Stimulated activated CD4-positive, alpha-beta T cell treated with anti-CD3 and anti-CD28 coated beads, Interleukin-12 subunit alpha, Interleukin-12 subunit beta, amount 100 ng/mL, for 48 hours (primary cell): ENCODE results near the gene RBM39.

Experiments
- DNase-seq, 3 donors: peaks; one replicate each; pipeline ENCODE4 v3.0.0-alpha.2; 2020; ENCODE audit warnings: low read depth in 2 of 3, low spot score in 1 of 3

The RBM39 gene

DNA sequence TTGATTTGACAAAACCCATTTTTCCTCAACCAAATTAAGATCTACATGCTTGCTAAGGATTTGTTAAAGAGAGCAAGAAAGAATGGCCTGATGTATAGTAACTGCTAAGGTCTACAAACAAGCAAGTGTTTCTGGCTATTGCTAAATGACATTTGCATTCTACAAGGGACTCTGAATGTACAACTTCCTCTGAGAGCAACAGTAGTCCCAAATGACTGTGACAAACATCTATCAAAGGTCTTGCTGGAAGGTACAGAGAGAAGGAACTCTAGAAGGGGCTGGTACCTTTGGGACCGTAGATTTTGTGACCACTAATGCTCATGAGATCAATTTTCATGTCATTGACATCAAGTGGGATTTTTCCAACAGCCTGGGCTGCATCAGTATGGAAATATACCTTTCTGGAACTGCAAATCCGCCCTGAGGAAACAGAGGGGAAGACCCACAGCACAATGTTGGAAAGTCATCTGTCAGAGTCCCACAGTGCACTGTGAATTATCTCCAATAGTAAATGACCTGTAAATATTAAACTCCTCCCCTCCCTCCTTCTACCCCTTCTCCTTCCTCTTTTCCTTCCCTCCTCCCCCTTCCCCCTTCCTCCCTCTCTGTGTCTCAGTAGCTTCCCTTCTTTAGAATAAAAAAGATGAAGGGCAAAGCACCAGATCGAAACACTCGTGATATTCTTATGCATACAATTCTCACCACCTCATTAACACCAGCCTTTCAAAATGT lies 61.4 kb downstream of the RBM39 start:
- DNase-seq = no peak

DNA sequence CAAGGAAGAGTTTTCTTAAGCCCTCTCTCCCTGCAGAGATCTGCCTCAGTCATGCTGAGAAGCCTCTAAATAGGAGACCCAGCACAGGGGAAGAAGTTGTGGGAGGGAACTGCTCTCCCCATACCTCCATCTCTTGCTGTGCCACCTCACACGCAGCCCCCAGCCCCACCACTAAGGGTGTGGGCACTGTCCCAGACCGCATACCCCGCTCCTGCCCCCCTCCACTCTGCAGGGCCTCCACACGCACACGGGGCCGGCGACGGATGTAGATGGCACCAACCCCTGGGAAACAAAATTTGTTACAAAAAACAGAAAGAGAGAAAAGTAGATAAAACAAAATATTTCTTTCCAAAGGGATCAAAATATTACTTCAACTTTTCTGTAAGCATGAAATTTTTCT lies 67.1 kb downstream of the RBM39 start:
- DNase-seq = no peak

DNA sequence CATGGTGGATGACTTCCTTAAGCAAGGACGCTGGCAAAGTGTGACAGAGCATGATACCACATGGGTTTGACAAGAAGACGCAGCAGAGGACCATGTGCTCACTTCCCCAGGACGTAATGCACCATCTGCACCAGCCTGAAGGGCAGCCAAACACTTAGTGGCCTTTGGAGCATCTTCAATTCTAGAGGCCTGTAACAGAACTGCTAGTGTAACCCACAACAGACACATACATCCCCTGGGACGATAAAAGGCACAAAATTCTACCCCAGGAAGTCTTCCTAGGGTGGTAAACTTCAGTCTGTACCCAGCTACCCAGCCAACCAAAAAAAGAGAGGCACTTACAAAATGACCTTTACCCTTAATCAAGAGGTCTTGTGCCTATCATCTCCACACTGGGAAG lies 68.2 kb downstream of the RBM39 start:
- no peak for DNase-seq

DNA sequence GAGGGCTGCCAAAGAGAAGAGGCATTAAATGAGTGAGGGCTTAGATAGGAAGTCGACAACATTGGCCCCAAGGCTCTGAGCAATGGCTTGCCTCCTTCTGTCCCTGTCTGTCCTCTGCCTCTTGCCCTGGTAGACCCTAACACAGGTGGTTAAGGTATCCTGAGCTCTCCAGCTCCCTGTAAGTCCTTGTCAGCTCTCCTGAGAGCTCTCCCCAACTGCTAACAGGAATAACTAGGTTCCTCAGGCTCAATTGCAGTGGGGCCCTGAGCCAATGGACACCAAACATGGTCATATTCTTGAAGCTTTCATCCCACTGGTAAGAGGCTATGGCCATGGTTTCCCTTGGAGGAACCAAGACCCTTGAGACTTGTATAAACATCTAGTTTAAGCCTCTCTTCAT lies 72.4 kb downstream of the RBM39 start:
- DNase-seq = no peak

DNA sequence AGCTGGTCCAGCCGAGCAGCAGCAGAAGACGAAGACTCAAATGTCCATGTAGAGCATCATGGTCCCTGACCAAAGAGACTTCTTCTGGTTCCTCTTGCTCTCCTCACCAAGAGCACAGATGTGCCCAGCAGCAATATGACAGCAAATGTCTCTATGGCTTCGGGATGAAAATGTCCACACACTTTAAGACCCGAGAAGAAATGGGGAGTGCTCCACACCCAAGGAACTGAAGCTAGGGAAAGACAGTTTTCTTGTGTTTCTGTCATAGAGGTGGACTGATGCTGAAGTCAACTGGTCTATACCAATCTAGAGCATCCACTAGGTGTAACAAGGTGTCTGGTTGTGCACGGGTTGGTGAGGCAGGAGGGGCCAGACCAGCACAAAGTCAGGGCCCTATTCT lies 72.8 kb downstream of the RBM39 start:
- DNase-seq = no peak

DNA sequence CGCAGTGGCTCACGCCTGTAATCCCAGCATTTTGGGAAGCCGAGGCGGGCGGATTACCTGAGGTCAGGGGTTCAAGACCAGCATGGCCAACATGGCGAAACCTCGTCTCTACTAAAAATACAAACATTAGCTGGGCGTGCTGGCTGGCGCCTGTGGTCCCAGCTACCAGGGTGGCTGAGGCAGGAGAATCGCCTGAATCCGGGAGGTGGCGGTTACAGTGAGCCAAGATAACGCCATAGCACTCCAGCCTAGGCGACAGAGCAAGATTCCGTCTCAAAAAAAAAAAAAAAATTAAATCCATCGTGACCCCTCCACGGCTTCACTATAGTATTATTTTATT lies 76.1 kb downstream of the RBM39 start:
- no peak for DNase-seq

DNA sequence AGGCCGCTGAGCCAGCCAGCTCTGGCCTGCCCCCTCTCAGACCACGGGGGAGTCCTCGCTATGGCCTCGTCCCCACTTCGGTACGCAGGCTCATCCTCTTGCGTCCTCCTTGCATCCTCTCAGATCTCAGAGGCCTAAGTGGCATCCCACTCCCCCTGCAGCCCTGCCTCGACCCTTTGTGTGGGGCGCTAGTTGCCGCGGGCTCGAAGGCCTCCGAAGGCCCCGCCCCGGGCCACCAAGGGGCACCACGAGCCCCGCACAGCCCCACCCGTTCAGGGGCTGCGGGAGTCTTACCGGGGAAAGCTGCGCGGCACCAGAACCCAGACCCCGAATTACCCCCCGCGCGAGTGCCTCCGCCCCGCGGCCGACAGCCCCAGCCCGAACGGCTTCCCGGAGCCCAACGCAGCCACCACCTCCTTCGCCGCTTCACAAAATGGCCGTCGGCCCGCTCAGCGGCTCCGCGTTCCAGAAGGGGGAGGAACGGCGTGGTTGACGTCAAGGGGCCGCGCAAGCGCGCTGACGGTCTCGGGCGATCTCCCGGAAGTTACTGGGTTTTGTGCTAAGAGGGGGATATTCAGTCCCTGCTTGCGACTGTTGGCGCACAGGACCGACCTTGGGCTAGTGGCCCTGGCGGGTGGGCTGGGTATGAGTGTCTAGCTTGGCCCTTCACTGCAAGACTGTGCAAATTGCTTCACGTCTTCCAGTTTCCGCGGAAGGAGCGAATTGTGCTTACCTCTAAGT lies 77.4 kb downstream of the RBM39 start, which contains the start of the genes CPNE1 and RBM12:
Gene CPNE1, minus strand, starts transcription at position 435 of the 741 bp plus-strand sequence. CDS start 31,977 bp downstream, outside the sequence.
Gene RBM12, minus strand, starts transcription at position 435 of the 741 bp plus-strand sequence. CDS start 9,578 bp downstream, outside the sequence.
- peak; percentile 88 to 90 (median 90) for DNase-seq

DNA sequence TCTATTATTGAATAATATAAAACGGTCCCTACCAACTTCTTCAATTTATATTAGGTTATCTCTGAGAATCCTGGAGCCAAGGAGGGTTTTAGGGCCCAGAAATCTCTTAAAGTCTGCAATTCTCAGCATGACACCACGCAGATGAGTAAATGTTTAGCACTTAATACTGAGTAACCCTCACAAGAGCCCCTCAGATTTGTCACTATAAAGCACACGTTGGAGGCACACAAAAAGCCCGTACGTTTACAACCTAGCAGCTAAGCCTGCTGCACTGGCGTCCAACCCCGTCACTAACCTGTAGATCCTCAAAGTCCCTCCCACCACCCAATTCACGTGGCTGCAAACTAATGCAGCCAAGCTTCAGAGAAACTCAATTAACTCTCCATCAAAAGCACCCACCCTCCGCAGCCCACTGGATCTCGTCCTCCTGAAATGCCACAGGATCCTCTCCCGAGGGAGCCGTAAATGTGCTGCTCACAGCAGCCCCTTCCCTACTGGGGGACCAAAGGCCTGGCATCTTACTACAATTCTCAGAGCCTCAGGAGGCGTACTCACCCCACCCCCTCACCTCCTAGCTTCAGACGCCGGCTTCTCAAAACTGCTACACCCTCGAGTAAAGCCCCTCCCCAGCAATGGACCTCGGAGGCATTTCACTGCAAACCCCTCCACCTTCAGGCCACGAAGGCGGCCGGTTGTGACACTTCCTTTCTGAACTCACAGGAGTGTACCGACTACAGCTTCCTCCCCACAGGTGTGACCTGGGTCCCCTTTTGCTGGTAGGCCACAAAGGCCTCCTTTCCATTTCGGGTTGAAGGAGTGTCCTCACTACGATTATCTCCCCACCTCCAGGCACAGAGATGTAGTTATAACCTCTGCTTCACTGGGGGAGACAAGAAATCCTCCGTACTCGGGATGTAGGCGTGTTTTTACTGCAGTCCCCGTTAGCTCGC lies 78.3 kb downstream of the RBM39 start:
- DNase-seq = peak; percentile 32 to 53 (median 40)

DNA sequence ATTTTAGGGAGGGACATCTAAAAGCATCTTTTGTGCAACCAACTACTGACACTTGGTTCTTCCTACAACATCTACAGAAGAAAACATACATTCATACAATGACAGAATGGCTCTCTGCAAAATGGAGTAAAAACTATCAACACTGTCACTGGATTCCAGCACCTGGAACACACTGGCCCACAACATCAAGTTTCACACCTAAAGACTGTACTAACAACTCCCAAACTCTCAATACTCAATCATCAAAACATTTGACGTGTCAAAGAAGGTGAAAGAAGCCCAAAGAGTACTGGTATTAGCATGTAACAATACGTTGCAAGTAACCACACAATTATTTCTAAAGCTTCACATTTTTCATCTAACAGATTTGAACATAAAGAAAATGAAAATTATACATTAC lies 79.5 kb downstream of the RBM39 start:
- no peak for DNase-seq

DNA sequence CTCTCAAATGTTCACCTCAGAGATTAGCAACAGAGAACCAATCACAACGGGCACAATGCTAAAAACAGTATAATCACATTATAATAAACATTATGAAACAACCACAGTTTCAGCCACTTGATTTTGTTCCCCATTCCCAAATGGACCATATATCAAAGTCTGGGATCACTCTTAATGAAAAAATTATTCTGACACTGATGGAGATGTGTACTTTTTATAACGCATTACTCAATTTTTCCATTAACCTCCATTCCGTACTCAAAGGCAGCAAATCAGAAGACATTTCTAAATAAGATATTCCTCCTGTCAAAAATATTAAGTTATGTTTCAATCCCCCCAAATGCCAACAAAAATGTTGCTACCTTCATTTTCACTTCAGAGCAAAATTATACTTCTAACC lies 80.2 kb downstream of the RBM39 start:
- no peak for DNase-seq

DNA sequence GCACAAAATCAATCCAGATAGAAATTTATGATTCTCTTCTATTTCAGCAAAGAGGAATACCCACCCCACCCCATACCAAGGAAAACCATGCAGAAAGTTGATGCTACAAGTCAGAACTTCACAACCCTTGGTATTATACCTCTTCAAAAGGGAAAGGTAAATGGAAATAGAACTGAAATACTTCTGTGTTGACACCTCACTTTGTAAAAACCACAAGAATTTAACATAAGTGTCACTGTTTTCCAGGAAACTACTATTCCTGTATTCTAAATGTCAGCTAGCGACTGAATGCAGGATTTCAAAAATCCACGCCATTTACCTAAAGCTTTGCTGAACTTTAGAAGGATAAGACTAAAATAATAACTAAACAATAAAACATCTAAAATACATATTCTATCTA lies 81.0 kb downstream of the RBM39 start:
- no peak for DNase-seq

DNA sequence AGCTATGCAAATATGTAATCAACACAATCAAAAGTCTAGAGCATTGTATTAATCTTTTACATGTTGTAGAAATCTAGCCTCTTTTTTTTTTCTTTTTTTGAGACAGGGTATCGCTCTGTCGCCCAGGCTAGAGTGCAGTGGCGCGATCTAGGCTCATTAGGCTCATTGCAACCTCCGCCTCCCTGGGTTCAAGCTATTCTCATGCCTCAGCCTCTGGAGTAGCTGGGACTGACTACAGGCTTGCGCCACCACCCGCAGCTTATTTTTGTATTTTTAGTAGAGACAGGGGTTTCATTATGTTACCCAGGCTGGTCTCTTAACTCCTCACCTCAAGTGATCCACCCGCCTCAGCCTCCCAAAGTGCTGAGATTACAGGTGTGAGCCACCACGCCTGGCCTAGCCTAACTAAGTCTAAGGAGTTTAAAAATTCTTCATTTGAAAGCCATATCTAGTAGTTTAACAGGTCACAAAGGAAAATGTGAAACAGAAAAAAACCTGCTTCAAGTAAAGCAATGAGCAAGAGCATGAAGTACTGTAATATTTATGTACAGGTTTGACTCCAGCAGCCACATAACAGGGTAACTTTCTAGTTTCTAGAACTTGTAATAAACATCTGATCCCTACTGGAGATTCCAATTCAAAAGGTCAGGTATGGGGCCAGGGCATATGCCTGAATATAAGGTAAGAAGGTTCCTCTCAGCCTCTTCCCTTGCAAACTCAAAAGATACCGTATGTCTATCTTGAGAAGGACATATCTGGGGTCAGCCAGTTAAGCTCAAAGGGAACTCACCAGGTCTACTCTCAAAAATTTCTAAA lies 81.7 kb downstream of the RBM39 start:
- DNase-seq = peak in 2 of 3 donors; percentile 32 to 39

DNA sequence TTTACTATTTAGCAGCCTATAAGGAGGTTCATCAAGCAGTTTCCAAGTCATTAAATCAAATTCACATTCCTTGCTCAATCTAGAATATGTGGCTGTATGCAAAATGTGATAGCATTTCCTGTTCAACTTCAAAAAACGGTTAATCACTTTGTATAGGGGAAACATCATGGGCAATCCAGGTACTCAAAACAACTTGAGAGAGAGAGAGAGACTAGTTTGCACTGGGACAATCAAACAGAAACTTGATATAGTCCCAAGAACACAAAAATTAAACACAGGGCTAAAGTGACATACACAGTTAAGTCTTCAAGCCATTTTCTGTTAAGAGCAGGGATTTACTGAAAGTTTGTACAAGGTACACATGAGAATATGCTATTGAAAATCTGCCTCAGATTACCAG lies 84.8 kb downstream of the RBM39 start:
- DNase-seq = no peak

DNA sequence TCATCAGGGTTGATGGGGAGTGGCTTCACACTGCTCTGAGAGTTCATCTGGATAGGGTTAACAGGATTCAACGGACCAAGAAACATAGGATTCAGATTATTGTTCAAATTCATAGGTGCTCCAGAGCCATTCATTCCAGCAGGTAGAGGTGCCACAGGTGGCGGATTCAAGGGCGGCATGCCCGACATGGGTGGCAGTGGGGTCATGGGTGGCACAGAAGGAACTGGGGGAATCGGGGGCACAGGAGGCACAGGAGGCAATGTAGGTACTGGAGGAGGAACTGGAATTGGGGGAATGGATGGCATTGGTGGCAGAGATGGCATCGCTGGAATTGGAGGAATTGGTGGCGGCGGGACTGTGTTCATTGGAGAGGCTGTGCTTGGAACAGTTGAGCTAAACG lies 87.6 kb downstream of the RBM39 start:
- no peak for DNase-seq

DNA sequence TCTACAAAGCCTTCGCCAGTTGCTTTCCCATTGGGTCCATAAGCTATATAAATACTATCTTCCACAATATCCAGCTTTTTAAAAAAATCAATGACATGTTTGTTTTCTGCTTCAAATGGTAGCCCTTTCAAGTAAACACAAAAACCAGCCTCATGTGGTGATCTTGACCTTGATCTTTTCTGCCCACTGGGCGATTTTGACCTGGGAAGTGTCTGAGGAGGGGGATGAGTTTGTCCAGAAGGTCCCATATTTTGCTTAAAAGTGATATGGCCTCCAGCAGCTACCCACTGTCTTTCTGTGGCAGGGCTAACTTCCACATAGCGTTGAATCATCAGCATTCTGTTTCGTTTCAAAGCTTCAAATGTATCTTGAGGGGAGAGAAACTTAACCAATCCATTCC lies 88.2 kb downstream of the RBM39 start:
- DNase-seq = no peak
